ENCODE data around the gene BABAM2.

BABAM2 gene

GRCh38 chr2:27988306-27988705 is 97.8 kb downstream of the BABAM2 start:
- H3K9me2 ChIP-seq (replicated peaks; ENCODE audit: insufficient read depth, low read length): no peaks in the 10 kb centered on the region
- no peak for TF ChIP-seq EZH2phosphoT487 (conservative IDR thresholded peaks at IDR 0.05; ENCODE audit: low read length)
- no peak for TF ChIP-seq CTCF (IDR thresholded peaks at IDR 0.05; ENCODE audit: insufficient read depth, low read length, poor library complexity, severe bottlenecking)
- no peaks in the 10 kb centered on the region for H4K20me1 ChIP-seq (ENCODE audit: low read depth, low read length)
- no peak overlapping the region for H2AFZ ChIP-seq (ENCODE audit: low read depth, low read length, severe bottlenecking)
- no peak overlapping the region for H3K4me2 ChIP-seq (ENCODE audit: low read depth, low read length, poor library complexity, severe bottlenecking)
- H3K27me3 ChIP-seq (ENCODE audit: low read length): no peaks in the 10 kb centered on the region
- no peaks in the 10 kb centered on the region for H3K36me3 ChIP-seq (ENCODE audit: low read length)
- H3K79me2 ChIP-seq (ENCODE audit: insufficient read depth, low read length): peaks cover 2% of the 10 kb centered on the region; the same call in 1 of the 2 replicates
- H3K9ac ChIP-seq (ENCODE audit: low read length): no peak overlapping the region
- peaks cover 2% of the 10 kb centered on the region; the same call in 1 of the 2 replicates for H3K9me3 ChIP-seq (ENCODE audit: insufficient read depth, low read length)
- H3K27ac ChIP-seq (ENCODE audit: low read depth, low read length): no peak overlapping the region
- H3F3A ChIP-seq (ENCODE audit: insufficient read depth): no peaks in the 10 kb centered on the region
- H3K4me3 ChIP-seq (ENCODE audit: insufficient read depth, low read length, poor library complexity, severe bottlenecking): no peak overlapping the region

- Histone ChIP-seq H4K20me1 (ENCODE audit: low read depth, low read length) (no peaks in the 10 kb centered on the region), H3K27ac (ENCODE audit: low read depth, low read length) (no peak overlapping the region), H2AFZ (ENCODE audit: low read depth, low read length, severe bottlenecking) (no peak overlapping the region), H3K9me3 (ENCODE audit: insufficient read depth, low read length) (no peaks in the 10 kb centered on the region), H3K9ac (ENCODE audit: low read length) (no peak overlapping the region), H3K36me3 (ENCODE audit: low read length) (no peaks in the 10 kb centered on the region), H3K79me2 (ENCODE audit: insufficient read depth, low read length) (no peaks in the 10 kb centered on the region; the same call in 1 of the 2 replicates), H3K9me2 (replicated peaks; ENCODE audit: insufficient read depth, low read length) (no peaks in the 10 kb centered on the region), H3F3A (ENCODE audit: insufficient read depth) (no peaks in the 10 kb centered on the region), H3K4me3 (ENCODE audit: insufficient read depth, low read length, poor library complexity, severe bottlenecking) (no peak overlapping the region), H3K27me3 (ENCODE audit: low read length) (no peaks in the 10 kb centered on the region), H3K4me2 (ENCODE audit: low read depth, low read length, poor library complexity, severe bottlenecking) (no peak overlapping the region)
- TF ChIP-seq EZH2phosphoT487 (conservative IDR thresholded peaks at IDR 0.05; ENCODE audit: low read length) (no peak), CTCF (IDR thresholded peaks at IDR 0.05; ENCODE audit: insufficient read depth, low read length, poor library complexity, severe bottlenecking) (no peak)
Measured at GRCh38 chr2:27988718-27989117, 98.2 kb downstream of the BABAM2 start.

GRCh38 chr2:27989149-27989548 is 98.6 kb downstream of the BABAM2 start:
- no peaks in the 10 kb centered on the region for H4K20me1 ChIP-seq (ENCODE audit: low read depth, low read length)
- no peak overlapping the region for H3K27ac ChIP-seq (ENCODE audit: low read depth, low read length)
- H3K9me2 ChIP-seq (replicated peaks; ENCODE audit: insufficient read depth, low read length): no peaks in the 10 kb centered on the region
- H3K36me3 ChIP-seq (ENCODE audit: low read length): no peaks in the 10 kb centered on the region
- no peak overlapping the region for H3K4me3 ChIP-seq (ENCODE audit: insufficient read depth, low read length, poor library complexity, severe bottlenecking)
- H2AFZ ChIP-seq (ENCODE audit: low read depth, low read length, severe bottlenecking): no peak overlapping the region
- no peaks in the 10 kb centered on the region for H3F3A ChIP-seq (ENCODE audit: insufficient read depth)
- TF ChIP-seq CTCF (IDR thresholded peaks at IDR 0.05; ENCODE audit: insufficient read depth, low read length, poor library complexity, severe bottlenecking): no peak
- TF ChIP-seq EZH2phosphoT487 (conservative IDR thresholded peaks at IDR 0.05; ENCODE audit: low read length): no peak
- no peaks in the 10 kb centered on the region for H3K9me3 ChIP-seq (ENCODE audit: insufficient read depth, low read length)
- H3K9ac ChIP-seq (ENCODE audit: low read length): no peak overlapping the region
- no peaks in the 10 kb centered on the region; the same call in 1 of the 2 replicates for H3K79me2 ChIP-seq (ENCODE audit: insufficient read depth, low read length)
- no peaks in the 10 kb centered on the region for H3K27me3 ChIP-seq (ENCODE audit: low read length)
- no peak overlapping the region for H3K4me2 ChIP-seq (ENCODE audit: low read depth, low read length, poor library complexity, severe bottlenecking)

Measured in SU-DHL-6 (cell line).